Esophagus squamous epithelium (tissue), 4 donors: ENCODE results near the gene OTUD5.
A peak's percentile ranks its signal among the peaks of the same experiment; 100 is the strongest.

Experiments
- POLR2A ChIP-seq, 4 donors: fragments of 450-650 bp; IDR thresholded peaks; one replicate each; pipeline ENCODE4 v1.6.1; 2017; ENCODE audit warnings: antibody characterized with exemption in 4 of 4, mild to moderate bottlenecking in 4 of 4, moderate library complexity in 3 of 4
- TF ChIP-seq, protein P1 (sequence below), 6 experiments: fragments of 450-650 bp in 4 of 6; fragments of 200-600 bp in 2 of 6; sonication (generic) in 2 of 6; IDR thresholded peaks; one replicate each; pipeline ENCODE4 v1.5.1; 2016 to 2019; ENCODE audit warnings: antibody characterized with exemption in 6 of 6, mild to moderate bottlenecking in 4 of 6, moderate library complexity in 4 of 6

DNA sequence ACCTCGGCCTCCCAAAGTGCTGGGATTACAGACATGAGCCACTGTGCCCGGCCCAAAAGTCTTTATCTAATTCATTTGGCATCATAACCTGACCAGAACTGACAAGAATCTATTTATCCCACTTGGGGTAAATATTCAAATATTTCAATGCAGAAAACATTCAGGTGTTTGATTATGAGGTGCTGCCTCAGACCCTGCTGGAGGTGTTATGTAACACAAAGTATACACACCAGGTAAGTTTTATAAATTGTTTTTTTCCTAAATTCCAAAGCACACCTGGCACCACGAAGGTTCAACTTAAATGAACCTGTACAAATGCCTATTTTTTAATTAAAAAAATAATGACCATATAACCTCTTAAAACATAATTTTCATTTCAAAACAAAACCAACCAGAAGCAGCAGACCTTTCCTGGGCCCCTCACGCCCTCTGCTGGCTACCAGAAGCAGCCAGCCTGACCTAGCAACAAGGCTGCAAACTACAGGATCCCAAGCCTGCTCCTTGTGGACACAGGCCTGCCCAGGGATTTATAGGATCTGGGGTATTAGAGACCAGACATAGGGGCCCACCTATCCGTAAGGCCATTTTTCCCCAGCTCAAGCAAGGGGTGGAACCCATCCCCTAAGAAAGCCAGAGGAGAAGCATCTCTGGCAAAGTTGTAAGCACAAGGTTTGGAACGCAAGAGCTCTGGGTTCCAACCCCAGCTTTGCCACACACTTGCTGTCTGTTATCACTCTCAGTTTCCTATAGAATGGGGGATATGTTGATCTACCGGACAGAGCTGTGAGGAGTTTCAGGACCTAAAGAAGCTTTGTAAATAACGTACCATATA is 11.7 kb downstream of the OTUD5 start:
- TF ChIP-seq, protein P1, sequence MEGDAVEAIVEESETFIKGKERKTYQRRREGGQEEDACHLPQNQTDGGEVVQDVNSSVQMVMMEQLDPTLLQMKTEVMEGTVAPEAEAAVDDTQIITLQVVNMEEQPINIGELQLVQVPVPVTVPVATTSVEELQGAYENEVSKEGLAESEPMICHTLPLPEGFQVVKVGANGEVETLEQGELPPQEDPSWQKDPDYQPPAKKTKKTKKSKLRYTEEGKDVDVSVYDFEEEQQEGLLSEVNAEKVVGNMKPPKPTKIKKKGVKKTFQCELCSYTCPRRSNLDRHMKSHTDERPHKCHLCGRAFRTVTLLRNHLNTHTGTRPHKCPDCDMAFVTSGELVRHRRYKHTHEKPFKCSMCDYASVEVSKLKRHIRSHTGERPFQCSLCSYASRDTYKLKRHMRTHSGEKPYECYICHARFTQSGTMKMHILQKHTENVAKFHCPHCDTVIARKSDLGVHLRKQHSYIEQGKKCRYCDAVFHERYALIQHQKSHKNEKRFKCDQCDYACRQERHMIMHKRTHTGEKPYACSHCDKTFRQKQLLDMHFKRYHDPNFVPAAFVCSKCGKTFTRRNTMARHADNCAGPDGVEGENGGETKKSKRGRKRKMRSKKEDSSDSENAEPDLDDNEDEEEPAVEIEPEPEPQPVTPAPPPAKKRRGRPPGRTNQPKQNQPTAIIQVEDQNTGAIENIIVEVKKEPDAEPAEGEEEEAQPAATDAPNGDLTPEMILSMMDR (IDR thresholded peaks at IDR 0.05) = peak; percentile 37 to 74 (median 54)
- no peak for TF ChIP-seq POLR2A (IDR thresholded peaks at IDR 0.05)
